ENCODE measurements around the gene SAG.
A peak's percentile ranks its signal among the peaks of the same experiment; 100 is the strongest.

Gene SAG

GRCh38 chr2:233384015-233384414 is 76.4 kb downstream of the SAG start:
- DNase-seq = no peak

DNA sequence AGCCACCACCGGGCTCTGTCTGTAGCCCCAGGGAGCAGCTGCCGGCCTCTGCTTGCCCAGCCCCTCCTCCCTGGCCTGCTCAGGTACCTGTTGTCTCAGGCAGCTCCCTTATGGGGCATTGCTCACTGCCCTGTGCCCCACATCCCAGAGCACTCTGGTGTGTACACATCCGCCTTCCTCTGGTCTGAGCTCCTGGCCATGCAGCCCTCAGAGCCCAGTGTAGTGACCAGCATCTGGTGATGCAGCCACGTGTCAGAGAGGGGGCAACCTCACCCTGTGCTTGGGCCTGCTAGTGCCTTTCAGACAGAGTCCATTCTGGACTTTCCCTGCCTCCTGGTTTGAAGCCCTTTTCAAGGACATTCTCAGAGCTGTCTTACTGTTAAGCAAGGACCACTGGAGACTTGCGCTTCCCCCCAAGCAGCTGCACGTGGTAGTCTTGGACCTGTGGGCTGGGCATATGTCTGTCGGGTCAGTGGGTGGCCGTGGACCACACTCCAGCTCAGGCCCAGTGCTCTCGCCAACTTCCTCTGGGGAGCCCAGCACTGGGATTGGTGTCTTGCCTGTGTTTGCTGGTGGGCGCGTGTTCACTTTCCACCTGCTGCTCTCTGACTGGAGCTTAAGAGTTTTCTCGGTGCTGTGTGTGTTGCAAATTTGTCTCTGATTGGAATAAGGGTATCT is 77.3 kb downstream of the SAG start:
- no peak for DNase-seq

GRCh38 chr2:233385489-233386044 is 78.0 kb downstream of the SAG start:
- peak; percentile 27 for DNase-seq

DNA sequence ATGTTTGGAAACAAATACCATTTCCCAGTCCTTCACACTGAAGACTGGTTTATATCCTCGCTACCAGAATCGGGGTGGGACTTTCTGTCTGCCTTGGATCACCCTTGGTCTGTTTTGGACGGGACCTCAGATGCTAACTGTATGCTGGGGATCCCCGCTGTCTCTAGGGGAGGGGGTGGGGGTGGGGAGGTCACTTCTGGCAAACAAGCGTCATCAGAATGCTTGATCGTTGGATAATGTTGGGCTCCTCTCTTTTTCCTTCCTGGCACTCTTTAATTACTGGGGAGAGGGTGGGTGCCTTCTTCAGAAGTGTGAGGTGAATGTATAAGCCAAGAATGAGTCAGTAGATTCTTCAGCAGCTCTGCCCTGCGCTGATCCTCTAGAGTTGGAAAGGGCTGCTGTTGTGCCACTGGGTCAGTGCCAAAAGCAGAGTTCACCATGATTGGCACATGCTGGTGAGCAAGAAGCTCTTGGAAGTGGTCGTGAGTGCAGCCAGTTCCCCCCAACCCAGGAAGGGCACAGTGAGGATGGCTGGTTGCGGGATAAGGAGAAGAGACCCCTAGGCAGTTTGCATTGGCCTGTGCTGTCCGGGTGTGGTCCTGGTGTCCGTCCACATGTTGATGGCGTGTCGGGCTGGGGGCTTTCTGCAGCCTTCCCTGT is 78.9 kb downstream of the SAG start:
- peak; percentile 32 for DNase-seq

GRCh38 chr2:233387225-233387624 is 79.6 kb downstream of the SAG start:
- no peak for DNase-seq

GRCh38 chr2:233387667-233388528 is 80.3 kb downstream of the SAG start:
- no peak for DNase-seq

- DNase-seq = no peak
These were observed 82.0 kb downstream of the SAG start for GRCh38 chr2:233389601-233390125.

DNA sequence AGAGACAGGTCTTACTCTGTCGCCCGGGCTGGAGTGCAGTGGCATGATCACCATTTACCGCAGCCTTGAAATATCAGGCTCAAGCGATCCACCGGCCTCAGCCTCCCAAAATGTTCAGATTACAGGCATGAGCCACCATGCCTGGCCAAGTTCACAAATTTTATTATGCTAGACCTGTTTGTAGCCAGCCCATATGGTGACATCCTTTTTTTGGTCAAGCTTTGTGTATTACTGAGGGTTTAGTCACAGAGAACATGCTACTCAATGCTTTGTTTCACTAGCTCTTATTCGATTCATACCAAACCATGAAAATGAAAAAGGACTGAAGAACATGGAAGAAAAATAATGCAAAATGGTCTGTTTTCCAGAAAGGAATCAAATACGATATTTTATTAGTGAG is 88.1 kb downstream of the SAG start:
- no peak for DNase-seq
